ENCODE results near the gene ALK.

Gene ALK

DNA sequence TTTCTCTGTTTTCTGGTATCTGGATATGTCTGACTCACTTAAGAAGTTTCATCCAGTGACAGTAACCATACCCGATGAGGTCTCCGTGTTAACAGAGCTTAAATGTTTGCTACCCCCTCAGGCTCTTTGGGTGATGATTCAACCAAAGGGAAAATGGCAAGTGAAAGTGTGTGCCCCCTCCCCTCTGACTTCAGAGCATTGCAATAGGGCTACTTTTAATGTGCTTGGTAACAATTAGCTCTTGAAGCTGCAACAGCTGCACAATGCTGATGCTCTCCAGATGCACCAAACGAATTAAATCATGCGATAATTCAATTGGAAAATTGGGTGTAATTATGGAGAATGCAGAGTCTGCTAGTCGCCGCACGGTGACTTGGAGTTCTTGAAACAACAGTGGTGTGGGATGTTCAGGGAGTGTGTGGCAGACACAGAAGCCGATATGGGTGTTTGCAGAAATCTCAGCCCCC, 270.7 kb downstream of the ALK start:
- TF ChIP-seq FOXP2 (optimal IDR thresholded peaks at IDR 0.05; ENCODE audit: borderline replicate concordance, extremely low read depth, extremely low read length, insufficient read depth) = no peak
- TF ChIP-seq, protein P1, sequence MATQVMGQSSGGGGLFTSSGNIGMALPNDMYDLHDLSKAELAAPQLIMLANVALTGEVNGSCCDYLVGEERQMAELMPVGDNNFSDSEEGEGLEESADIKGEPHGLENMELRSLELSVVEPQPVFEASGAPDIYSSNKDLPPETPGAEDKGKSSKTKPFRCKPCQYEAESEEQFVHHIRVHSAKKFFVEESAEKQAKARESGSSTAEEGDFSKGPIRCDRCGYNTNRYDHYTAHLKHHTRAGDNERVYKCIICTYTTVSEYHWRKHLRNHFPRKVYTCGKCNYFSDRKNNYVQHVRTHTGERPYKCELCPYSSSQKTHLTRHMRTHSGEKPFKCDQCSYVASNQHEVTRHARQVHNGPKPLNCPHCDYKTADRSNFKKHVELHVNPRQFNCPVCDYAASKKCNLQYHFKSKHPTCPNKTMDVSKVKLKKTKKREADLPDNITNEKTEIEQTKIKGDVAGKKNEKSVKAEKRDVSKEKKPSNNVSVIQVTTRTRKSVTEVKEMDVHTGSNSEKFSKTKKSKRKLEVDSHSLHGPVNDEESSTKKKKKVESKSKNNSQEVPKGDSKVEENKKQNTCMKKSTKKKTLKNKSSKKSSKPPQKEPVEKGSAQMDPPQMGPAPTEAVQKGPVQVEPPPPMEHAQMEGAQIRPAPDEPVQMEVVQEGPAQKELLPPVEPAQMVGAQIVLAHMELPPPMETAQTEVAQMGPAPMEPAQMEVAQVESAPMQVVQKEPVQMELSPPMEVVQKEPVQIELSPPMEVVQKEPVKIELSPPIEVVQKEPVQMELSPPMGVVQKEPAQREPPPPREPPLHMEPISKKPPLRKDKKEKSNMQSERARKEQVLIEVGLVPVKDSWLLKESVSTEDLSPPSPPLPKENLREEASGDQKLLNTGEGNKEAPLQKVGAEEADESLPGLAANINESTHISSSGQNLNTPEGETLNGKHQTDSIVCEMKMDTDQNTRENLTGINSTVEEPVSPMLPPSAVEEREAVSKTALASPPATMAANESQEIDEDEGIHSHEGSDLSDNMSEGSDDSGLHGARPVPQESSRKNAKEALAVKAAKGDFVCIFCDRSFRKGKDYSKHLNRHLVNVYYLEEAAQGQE (IDR thresholded peaks at IDR 0.05; ENCODE audit: insufficient read depth in 1 of 2, low read depth in 2 of 2, low read length in 2 of 2) = no peak
- TF ChIP-seq SIN3A (IDR thresholded peaks at IDR 0.05; ENCODE audit: borderline replicate concordance, insufficient read depth, low read length) = no peak
- no peak for TF ChIP-seq POLR2AphosphoS5 (IDR thresholded peaks at IDR 0.05; ENCODE audit: low read depth, low read length)
- no peak for TF ChIP-seq TAF1 (IDR thresholded peaks at IDR 0.05; ENCODE audit: borderline replicate concordance, insufficient read depth, low read length)

DNA sequence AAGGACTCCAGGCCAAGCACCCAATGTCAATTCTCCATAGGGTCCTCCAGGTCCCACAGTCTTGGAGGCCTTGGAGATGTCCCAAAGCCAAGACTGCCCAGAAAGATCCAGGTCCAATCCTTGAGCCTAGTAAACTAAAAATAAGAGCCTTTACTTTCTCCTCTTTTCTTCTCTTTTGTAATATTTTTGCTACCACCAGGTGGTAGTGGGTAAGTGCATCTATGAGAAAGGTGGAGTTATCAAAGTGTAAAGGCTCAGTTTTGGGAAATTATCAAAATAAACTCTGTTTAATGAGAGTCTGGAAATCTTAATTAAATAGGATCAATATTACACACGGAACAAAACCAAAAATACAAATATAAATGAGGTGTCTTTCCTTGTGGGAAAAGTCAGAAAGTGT, 276.4 kb downstream of the ALK start:
- TF ChIP-seq SIN3A (IDR thresholded peaks at IDR 0.05; ENCODE audit: borderline replicate concordance, insufficient read depth, low read length) (no peak), POLR2AphosphoS5 (IDR thresholded peaks at IDR 0.05; ENCODE audit: low read depth, low read length) (no peak), FOXP2 (optimal IDR thresholded peaks at IDR 0.05; ENCODE audit: borderline replicate concordance, extremely low read depth, extremely low read length, insufficient read depth) (no peak), TAF1 (IDR thresholded peaks at IDR 0.05; ENCODE audit: borderline replicate concordance, insufficient read depth, low read length) (no peak)
- TF ChIP-seq, protein P1 (IDR thresholded peaks at IDR 0.05; ENCODE audit: insufficient read depth in 1 of 2, low read depth in 2 of 2, low read length in 2 of 2) = no peak

DNA sequence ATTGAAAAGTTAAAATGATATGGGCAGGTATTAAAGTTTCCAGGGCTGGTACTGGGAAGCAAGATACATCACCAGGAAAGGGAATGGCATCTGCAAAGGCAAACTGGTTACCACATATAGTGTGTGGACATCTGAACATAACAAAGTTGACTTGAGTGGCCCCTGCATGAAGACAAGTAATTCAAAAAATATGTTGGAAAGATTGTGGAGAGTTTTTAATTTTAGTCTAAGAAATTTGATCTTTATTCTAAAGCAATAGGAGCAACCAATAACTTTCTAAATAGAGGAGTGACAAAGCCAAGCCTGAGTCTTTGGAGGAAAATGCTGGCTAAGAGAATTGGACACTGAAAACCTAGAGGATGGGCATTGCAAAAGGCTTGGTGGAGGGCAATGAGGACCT, 278.2 kb downstream of the ALK start:
- TF ChIP-seq TAF1 (IDR thresholded peaks at IDR 0.05; ENCODE audit: borderline replicate concordance, insufficient read depth, low read length) (no peak), SIN3A (IDR thresholded peaks at IDR 0.05; ENCODE audit: borderline replicate concordance, insufficient read depth, low read length) (no peak), FOXP2 (optimal IDR thresholded peaks at IDR 0.05; ENCODE audit: borderline replicate concordance, extremely low read depth, extremely low read length, insufficient read depth) (no peak), POLR2AphosphoS5 (IDR thresholded peaks at IDR 0.05; ENCODE audit: low read depth, low read length) (no peak)
- TF ChIP-seq, protein P1 (IDR thresholded peaks at IDR 0.05; ENCODE audit: insufficient read depth in 1 of 2, low read depth in 2 of 2, low read length in 2 of 2) = no peak

DNA sequence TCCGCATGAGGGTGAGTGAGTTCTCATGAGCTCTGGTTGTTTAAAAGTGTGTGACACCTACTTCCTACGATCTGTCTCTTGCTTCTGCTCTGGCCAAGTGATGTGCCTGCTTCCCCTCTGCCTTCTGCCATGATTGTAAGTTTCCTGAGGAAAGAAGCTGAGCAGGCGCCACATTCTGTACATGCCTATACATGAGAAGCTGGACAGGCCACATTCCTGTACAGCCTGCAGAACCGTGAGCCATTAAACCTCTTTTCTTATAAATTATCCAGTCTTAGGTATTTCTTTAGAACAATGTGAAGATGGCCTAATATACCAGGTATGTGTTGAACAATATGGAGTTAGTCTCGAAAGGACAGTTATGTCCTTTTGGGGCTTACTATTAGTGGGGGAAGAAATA, 281.0 kb downstream of the ALK start:
- TF ChIP-seq SIN3A (IDR thresholded peaks at IDR 0.05; ENCODE audit: borderline replicate concordance, insufficient read depth, low read length) (no peak), TAF1 (IDR thresholded peaks at IDR 0.05; ENCODE audit: borderline replicate concordance, insufficient read depth, low read length) (no peak), POLR2AphosphoS5 (IDR thresholded peaks at IDR 0.05; ENCODE audit: low read depth, low read length) (no peak), FOXP2 (optimal IDR thresholded peaks at IDR 0.05; ENCODE audit: borderline replicate concordance, extremely low read depth, extremely low read length, insufficient read depth) (no peak)
- TF ChIP-seq, protein P1 (IDR thresholded peaks at IDR 0.05; ENCODE audit: insufficient read depth in 1 of 2, low read depth in 2 of 2, low read length in 2 of 2) = no peak

DNA sequence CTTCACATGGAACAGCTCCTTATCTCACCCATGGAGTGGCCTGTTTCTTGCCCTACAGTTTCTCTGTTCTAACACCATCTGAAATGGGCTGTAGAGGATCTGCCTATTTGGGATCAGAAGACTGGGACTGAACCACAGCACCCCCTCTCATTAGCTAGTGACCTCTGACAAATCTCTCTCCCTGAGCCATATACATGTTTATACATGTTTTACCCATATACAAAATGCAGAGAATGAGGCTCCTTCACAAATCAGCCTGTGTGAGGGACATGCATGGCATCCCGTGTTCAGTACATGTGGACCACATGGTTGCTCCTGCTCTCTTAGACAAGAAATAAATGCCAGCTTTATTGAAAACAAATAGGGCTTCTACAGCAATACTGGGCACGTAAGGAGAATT, 282.7 kb downstream of the ALK start:
- TF ChIP-seq, protein P1 (IDR thresholded peaks at IDR 0.05; ENCODE audit: insufficient read depth in 1 of 2, low read depth in 2 of 2, low read length in 2 of 2) = no peak
- TF ChIP-seq SIN3A (IDR thresholded peaks at IDR 0.05; ENCODE audit: borderline replicate concordance, insufficient read depth, low read length) (no peak), TAF1 (IDR thresholded peaks at IDR 0.05; ENCODE audit: borderline replicate concordance, insufficient read depth, low read length) (no peak), POLR2AphosphoS5 (IDR thresholded peaks at IDR 0.05; ENCODE audit: low read depth, low read length) (no peak), FOXP2 (optimal IDR thresholded peaks at IDR 0.05; ENCODE audit: borderline replicate concordance, extremely low read depth, extremely low read length, insufficient read depth) (no peak)
